ENCODE data around the gene FAM9C. TPM values are rescaled to one million over a fixed set of nuclear protein-coding genes. Genes with fewer than 3 reads are reported as not detected.

The FAM9C gene
- total RNA-seq, 1 experiment from 2014 or later = not detected

DNA sequence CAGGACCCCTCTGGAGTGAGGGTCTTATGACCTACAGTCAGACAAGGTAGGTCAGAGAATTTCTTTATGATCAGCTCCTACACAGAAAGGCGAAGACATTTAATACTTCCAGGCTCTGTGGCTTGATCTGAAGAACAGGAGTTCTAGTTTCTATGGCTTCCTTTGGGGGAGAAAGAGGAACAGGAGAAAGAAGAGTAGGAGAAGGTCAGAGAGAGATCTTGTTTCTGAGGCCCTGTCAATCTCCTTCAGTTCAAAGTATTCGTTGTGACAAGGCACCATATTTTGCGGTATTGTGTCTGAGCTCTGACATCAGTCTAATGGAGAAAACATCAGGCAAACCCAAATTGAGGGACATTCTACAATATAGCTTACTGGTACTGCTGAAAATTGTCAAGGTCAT, 52.8 kb downstream of the FAM9C start:
- Histone ChIP-seq H3K9me3 (ENCODE audit: insufficient read depth, low read depth) (no peaks in the 10 kb centered on the region), H3K79me2 (ENCODE audit: low read depth) (no peaks in the 10 kb centered on the region), H3K36me3 (ENCODE audit: low read depth) (no peaks in the 10 kb centered on the region), H3K27ac (no peak overlapping the region), H3K4me2 (no peak overlapping the region), H3K4me3 (no peak overlapping the region), H3F3A (ENCODE audit: insufficient read depth, low read depth) (peaks cover 21% of the 10 kb centered on the region), H3K9me2 (ENCODE audit: insufficient read depth) (no peaks in the 10 kb centered on the region), H3K27me3 (ENCODE audit: insufficient read depth, low read depth) (no peaks in the 10 kb centered on the region), H2AFZ (no peak overlapping the region), H3K4me1 (replicated peaks; ENCODE audit: insufficient read depth) (peaks cover 44% of the 10 kb centered on the region), H4K20me1 (ENCODE audit: insufficient read depth) (no peaks in the 10 kb centered on the region)
- ChIA-PET POLR2A (ENCODE audit: unreplicated experiment) (no interaction called here), CTCF (no interaction called here)
- DNase-seq = no peak
- no TSS peak for BruUV-seq (replicated peaks)
- TF ChIP-seq, protein P1, sequence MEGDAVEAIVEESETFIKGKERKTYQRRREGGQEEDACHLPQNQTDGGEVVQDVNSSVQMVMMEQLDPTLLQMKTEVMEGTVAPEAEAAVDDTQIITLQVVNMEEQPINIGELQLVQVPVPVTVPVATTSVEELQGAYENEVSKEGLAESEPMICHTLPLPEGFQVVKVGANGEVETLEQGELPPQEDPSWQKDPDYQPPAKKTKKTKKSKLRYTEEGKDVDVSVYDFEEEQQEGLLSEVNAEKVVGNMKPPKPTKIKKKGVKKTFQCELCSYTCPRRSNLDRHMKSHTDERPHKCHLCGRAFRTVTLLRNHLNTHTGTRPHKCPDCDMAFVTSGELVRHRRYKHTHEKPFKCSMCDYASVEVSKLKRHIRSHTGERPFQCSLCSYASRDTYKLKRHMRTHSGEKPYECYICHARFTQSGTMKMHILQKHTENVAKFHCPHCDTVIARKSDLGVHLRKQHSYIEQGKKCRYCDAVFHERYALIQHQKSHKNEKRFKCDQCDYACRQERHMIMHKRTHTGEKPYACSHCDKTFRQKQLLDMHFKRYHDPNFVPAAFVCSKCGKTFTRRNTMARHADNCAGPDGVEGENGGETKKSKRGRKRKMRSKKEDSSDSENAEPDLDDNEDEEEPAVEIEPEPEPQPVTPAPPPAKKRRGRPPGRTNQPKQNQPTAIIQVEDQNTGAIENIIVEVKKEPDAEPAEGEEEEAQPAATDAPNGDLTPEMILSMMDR (conservative IDR thresholded peaks at IDR 0.05) = no peak
- no peak for TF ChIP-seq EZH2 (IDR thresholded peaks at IDR 0.05; ENCODE audit: low read depth)
- intact Hi-C loops (cut with micrococcal nuclease; ENCODE audit: unreplicated experiment) = no loop called here

DNA sequence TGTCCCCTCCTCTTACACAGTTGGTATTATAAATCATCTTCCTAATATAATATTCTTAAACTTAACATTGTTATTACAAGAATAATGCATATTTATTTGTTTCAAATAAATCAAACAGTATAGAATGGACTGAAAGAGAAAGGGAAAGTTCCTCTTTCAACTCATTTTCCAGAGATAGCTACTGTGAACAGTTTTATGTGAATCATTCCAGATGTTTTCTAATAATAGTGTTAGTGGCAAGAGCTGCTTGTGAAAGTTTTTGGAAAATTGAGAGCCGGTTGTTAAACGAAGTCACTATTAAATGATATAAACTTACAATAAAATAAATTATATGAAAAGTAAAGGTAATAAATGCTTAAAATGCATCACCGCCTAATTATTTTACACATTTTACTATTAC, 55.0 kb downstream of the FAM9C start:
- no TSS peak for BruUV-seq (replicated peaks)
- H3K27ac ChIP-seq = peak overlapping the region; percentile 96
- TF ChIP-seq, protein P1 (conservative IDR thresholded peaks at IDR 0.05) = no peak
- no peak for TF ChIP-seq EZH2 (IDR thresholded peaks at IDR 0.05; ENCODE audit: low read depth)
- H3K36me3 ChIP-seq (ENCODE audit: low read depth) = no peaks in the 10 kb centered on the region
- no peak overlapping the region for H2AFZ ChIP-seq
- peak overlapping the region; percentile 63 for H3K4me2 ChIP-seq
- POLR2A ChIA-PET (ENCODE audit: unreplicated experiment) = interaction anchor here (0.7 kb wide), 1 partner anchor 87 kb away, joined by 7 read pairs; no protein-coding TSS in a partner anchor
- no peaks in the 10 kb centered on the region for H3K9me3 ChIP-seq (ENCODE audit: insufficient read depth, low read depth)
- H3F3A ChIP-seq (ENCODE audit: insufficient read depth, low read depth) = peaks cover 36% of the 10 kb centered on the region
- H3K79me2 ChIP-seq (ENCODE audit: low read depth) = no peaks in the 10 kb centered on the region
- intact Hi-C loops (cut with micrococcal nuclease; ENCODE audit: unreplicated experiment) = no loop called here
- H3K4me3 ChIP-seq = no peak overlapping the region
- no peaks in the 10 kb centered on the region for H4K20me1 ChIP-seq (ENCODE audit: insufficient read depth)
- no peak for DNase-seq
- H3K9me2 ChIP-seq (ENCODE audit: insufficient read depth) = no peaks in the 10 kb centered on the region
- CTCF ChIA-PET = no interaction called here
- H3K4me1 ChIP-seq (replicated peaks; ENCODE audit: insufficient read depth) = peaks cover 59% of the 10 kb centered on the region
- no peaks in the 10 kb centered on the region for H3K27me3 ChIP-seq (ENCODE audit: insufficient read depth, low read depth)

DNA sequence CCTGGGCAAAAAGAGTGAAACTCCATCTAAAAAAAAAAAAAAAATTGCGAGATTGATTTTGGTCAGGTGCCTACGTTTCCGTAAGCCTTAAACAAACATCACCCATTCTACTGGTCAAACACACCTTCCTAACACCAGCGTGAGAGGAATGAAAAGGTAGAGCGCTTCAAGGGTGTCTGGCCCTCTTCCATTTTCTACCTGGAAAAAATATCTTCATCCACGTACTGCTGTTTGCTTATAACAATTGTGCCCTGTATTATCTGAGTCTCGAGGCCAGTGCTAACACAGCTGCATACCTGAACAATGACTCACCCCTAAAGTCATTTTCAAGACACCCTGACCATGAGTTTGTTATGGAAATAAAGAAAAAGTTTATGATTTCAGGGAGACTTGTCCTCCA, 55.6 kb downstream of the FAM9C start:
- CTCF ChIA-PET = no interaction called here
- peak overlapping the region; percentile 63 for H3K4me2 ChIP-seq

More for the DNA sequence above, 55.6 kb downstream of the FAM9C start:
- H3K27me3 ChIP-seq (ENCODE audit: insufficient read depth, low read depth) = no peaks in the 10 kb centered on the region
- no peaks in the 10 kb centered on the region for H3K9me2 ChIP-seq (ENCODE audit: insufficient read depth)
- TF ChIP-seq EZH2 (IDR thresholded peaks at IDR 0.05; ENCODE audit: low read depth) = no peak
- TF ChIP-seq, protein P1 (conservative IDR thresholded peaks at IDR 0.05) = no peak
- peak overlapping the region; percentile 96 for H3K27ac ChIP-seq
- H3K4me1 ChIP-seq (replicated peaks; ENCODE audit: insufficient read depth) = peaks cover 59% of the 10 kb centered on the region
- no peaks in the 10 kb centered on the region for H3K36me3 ChIP-seq (ENCODE audit: low read depth)
- no TSS peak for BruUV-seq (replicated peaks)
- H3F3A ChIP-seq (ENCODE audit: insufficient read depth, low read depth) = peaks cover 38% of the 10 kb centered on the region
- POLR2A ChIA-PET (ENCODE audit: unreplicated experiment) = interaction anchor here (0.7 kb wide), 1 partner anchor 88 kb away, joined by 7 read pairs; no protein-coding TSS in a partner anchor
- H2AFZ ChIP-seq = no peak overlapping the region
- H3K9me3 ChIP-seq (ENCODE audit: insufficient read depth, low read depth) = no peaks in the 10 kb centered on the region
- intact Hi-C loops (cut with micrococcal nuclease; ENCODE audit: unreplicated experiment) = no loop called here
- no peaks in the 10 kb centered on the region for H4K20me1 ChIP-seq (ENCODE audit: insufficient read depth)
- DNase-seq = peak; percentile 54 to 93
- no peaks in the 10 kb centered on the region for H3K79me2 ChIP-seq (ENCODE audit: low read depth)
- H3K4me3 ChIP-seq = no peak overlapping the region
